SK-N-MC (cell line): Measurements from ENCODE around the gene CD19.
"Not testable (repeated sequence)": the region's sequence is repeated elsewhere in the genome, so short reads cannot be mapped to it uniquely, and the experiment has no call there.

Experiments used
- DNase-seq: peaks from one replicate; pipeline ENCODE4 v3.0.0-alpha.2; 2011; ENCODE audit warnings: low read depth, low spot score
- H3K27ac ChIP-seq: fragments of 200-600 bp; sonication (generic); 2 replicates; pipeline ENCODE4 v1.5.1; 2016; ENCODE audit warnings: mixed run types
- H3K36me3 ChIP-seq: fragments of 200-600 bp; sonication (generic); 2 replicates; pipeline ENCODE4 v1.6.1; 2017; ENCODE audit warnings: antibody characterized with exemption, low read length, mixed read lengths; ENCODE audit not compliant: insufficient read depth
- H3K4me3 ChIP-seq: fragments of 200-600 bp; sonication (generic); 2 replicates; pipeline ENCODE4 v1.5.1; 2016
- H3K9ac ChIP-seq: fragments of 200-600 bp; sonication (generic); 2 replicates; pipeline ENCODE4 v1.8.0; 2017; ENCODE audit warnings: mixed run types, mixed read lengths; ENCODE audit not compliant: insufficient read length
- H3K9me3 ChIP-seq: fragments of 200-600 bp; sonication (generic); 2 replicates; pipeline ENCODE4 v1.6.1; 2017; ENCODE audit warnings: low read depth, mild to moderate bottlenecking, antibody characterized with exemption, low read length, moderate library complexity, mixed read lengths
- EZH2 ChIP-seq: fragments of 200-600 bp; sonication (generic); IDR thresholded peaks from one replicate; pipeline ENCODE4 v1.6.1; 2017; ENCODE audit warnings: antibody characterized with exemption
- FOXP2 ChIP-seq: optimal IDR thresholded peaks from 2 replicates; pipeline ENCODE3; 2011; ENCODE audit warnings: mild to moderate bottlenecking, moderate library complexity; ENCODE audit not compliant: insufficient read depth; ENCODE audit errors: extremely low read length, control extremely low read depth
- POLR2AphosphoS5 ChIP-seq: IDR thresholded peaks from 2 replicates; pipeline ENCODE4 v1.6.1; 2012; ENCODE audit warnings: mild to moderate bottlenecking, low read depth, low read length, borderline replicate concordance

CD19 gene

DNA sequence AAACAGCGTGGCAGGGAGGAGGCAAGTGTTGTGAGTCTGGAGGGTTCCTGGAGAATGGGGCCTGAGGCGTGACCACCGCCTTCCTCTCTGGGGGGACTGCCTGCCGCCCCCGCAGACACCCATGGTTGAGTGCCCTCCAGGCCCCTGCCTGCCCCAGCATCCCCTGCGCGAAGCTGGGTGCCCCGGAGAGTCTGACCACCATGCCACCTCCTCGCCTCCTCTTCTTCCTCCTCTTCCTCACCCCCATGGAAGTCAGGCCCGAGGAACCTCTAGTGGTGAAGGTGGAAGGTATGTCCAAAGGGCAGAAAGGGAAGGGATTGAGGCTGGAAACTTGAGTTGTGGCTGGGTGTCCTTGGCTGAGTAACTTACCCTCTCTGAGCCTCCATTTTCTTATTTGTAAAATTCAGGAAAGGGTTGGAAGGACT is at the start of gene CD19:
Gene CD19 (plus strand): TSS at position 171 of the 425 bp plus-strand sequence. CDS start 30 bp downstream, at position 201.
- H3K36me3 ChIP-seq: no peaks in the 10 kb centered on the region
- H3K27ac ChIP-seq: peak within 1 kb of the TSS; percentile 54; the same call in 1 of the 2 replicates
- no peak for TF ChIP-seq POLR2AphosphoS5
- H3K4me3 ChIP-seq: no peak within 1 kb of the TSS
- peak within 1 kb of the TSS; percentile 49 for H3K9ac ChIP-seq
- DNase-seq: no peak
- no peaks in the 10 kb centered on the region for H3K9me3 ChIP-seq

DNA sequence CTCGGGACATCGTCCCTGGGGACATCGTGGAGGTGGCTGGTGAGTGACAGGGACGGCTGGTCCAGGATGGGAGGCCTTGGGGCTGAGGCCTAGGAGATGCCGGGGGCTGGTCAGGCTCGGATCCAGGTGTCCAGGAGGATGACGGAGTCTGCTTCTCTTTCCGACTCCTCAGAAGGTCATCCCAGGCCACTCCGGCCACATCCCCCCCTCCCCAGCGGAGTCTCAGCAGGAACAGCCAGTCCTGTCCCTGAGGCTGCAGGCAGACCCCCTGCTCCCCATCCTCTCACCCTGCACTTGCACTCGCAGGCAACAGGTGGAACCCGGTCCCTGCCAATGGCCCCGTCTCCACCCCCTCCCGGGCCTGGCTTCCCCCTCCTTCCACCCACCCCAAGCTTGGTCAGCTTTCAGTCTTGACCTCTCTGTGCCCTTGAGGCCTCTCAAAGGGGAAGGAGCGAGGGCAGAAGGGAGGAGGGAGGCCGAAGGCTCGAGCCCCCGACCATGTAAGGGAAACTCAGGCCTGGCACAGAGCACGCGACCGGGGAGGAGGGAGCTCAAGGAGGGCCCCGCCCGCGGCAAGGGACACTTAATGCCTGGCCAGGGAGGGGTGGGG is 49.1 kb upstream of the CD19 start:
- Histone ChIP-seq H3K27ac (no peak overlapping the region), H3K36me3 (no peaks in the 10 kb centered on the region)
- DNase-seq: no peak

DNA sequence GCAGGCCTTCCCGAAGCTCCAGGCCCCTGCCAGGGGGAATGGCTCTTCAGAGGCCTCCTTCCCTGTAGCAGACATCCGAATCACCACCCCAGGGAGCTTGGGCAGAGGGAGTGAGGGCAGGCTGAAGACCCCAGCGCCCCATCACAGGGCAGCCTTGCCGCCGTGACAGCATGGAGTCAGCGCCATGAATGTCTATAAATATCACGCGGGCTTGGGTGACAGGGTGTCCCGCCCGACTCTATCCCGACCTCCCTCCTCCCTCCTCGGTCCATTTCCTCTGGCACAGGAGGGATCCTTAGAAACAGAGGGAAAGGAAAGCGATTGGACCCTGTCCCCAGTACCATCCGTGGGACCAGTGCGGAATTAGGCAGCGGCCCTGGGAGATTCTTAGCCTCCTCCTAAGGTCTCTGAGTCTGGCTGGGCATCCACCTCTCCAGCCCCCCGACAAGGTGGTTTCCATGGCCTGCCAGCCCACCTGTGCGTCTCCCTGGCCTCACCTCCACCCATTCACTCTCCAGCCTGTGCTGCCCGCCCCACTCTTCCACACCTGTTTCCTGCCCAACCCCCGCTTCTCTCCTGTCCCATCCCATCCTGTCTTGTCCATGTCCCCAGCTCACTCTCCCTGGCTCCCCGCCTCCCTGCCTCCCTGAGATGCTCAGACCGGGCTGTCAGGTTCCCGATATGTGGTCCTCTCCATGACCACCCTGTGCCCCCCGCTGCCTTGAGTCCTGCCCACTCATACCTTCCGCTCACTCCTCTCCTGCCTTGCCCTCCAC is 48.4 kb upstream of the CD19 start:
- Histone ChIP-seq H3K36me3 (no peaks in the 10 kb centered on the region), H3K9me3 (no peaks in the 10 kb centered on the region), H3K27ac (no peak overlapping the region), H3K4me3 (no peak overlapping the region), H3K9ac (no peak overlapping the region)
- TF ChIP-seq FOXP2 (no peak), EZH2 (no peak), POLR2AphosphoS5 (no peak)
- no peak for DNase-seq

More for the DNA sequence above, 49.1 kb upstream of the CD19 start:
- TF ChIP-seq EZH2 (no peak), POLR2AphosphoS5 (no peak), FOXP2 (no peak)
- H3K9me3 ChIP-seq: no peaks in the 10 kb centered on the region
- H3K4me3 ChIP-seq: no peak overlapping the region
- no peak overlapping the region for H3K9ac ChIP-seq

DNA sequence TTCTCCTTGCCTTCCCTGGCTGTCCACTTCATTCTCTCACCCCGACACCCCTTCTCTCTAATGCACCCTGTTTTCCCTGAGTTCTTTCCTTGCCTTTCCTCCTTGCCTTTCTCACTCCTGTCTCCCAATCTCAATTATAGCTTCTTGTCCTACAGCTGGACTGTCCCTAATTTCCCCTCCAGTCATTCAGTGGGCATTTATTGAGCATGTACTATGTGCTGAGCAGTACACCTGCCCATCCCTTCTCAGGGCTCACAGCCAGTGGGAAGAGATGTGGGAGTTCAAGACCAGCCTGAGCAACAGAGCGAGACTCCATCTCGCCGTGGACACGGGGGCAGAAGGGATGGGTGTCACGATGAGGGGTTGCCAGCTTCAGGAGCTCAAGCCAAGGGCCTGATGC is 47.7 kb upstream of the CD19 start:
- TF ChIP-seq POLR2AphosphoS5 (no peak), FOXP2 (no peak), EZH2 (no peak)
- no peaks in the 10 kb centered on the region for H3K36me3 ChIP-seq
- no peak for DNase-seq
- no peak overlapping the region for H3K9ac ChIP-seq
- H3K9me3 ChIP-seq: no peaks in the 10 kb centered on the region
- no peak overlapping the region for H3K4me3 ChIP-seq
- no peak overlapping the region for H3K27ac ChIP-seq

DNA sequence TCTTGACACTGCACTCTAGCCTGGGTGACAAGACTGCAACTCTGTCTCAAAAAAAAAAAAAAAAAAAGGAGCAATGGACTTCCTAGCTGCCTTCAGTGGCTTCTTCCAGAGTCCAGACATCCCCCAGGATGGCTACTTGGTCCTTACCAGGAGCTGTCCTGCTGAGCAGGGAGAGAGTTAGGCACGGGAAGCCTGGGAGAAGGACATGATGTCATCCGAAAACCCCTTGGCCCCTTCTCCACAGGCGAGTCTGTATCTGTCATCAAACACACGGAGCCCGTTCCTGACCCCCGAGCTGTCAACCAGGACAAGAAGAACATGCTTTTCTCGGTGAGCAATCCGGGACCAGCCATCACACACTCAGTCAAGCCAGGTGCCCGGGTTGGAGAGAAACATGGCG is 44.8 kb upstream of the CD19 start:
- Histone ChIP-seq H3K9ac (no peak overlapping the region), H3K4me3 (no peak overlapping the region), H3K27ac (no peak overlapping the region), H3K9me3 (no peaks in the 10 kb centered on the region), H3K36me3 (no peaks in the 10 kb centered on the region)
- DNase-seq: no peak
- no peak for TF ChIP-seq FOXP2
- TF ChIP-seq EZH2: no peak
- TF ChIP-seq POLR2AphosphoS5: no peak

DNA sequence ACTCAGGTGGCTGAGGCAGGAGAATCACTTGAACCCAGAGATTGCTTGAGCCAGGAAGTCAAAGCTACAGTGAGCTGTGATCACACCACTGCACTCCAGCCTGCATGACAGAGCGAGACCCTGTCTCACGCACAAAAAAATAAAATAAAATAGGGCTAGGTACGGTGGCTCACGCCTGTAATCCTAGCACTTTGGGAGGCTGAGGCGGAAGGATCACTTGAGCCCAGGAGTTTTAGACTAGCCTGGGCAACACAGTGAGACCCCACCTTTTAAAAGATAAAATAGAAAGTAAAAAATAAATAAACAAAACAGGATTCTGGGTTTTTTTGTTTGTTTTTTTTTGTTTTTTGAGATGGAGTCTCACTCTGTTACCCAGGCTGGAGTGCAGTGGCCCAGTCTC is 41.4 kb upstream of the CD19 start:
- DNase-seq, H3K4me3 ChIP-seq, H3K36me3 ChIP-seq, H3K9ac ChIP-seq, H3K27ac ChIP-seq, H3K9me3 ChIP-seq: not testable (repeated sequence)

DNA sequence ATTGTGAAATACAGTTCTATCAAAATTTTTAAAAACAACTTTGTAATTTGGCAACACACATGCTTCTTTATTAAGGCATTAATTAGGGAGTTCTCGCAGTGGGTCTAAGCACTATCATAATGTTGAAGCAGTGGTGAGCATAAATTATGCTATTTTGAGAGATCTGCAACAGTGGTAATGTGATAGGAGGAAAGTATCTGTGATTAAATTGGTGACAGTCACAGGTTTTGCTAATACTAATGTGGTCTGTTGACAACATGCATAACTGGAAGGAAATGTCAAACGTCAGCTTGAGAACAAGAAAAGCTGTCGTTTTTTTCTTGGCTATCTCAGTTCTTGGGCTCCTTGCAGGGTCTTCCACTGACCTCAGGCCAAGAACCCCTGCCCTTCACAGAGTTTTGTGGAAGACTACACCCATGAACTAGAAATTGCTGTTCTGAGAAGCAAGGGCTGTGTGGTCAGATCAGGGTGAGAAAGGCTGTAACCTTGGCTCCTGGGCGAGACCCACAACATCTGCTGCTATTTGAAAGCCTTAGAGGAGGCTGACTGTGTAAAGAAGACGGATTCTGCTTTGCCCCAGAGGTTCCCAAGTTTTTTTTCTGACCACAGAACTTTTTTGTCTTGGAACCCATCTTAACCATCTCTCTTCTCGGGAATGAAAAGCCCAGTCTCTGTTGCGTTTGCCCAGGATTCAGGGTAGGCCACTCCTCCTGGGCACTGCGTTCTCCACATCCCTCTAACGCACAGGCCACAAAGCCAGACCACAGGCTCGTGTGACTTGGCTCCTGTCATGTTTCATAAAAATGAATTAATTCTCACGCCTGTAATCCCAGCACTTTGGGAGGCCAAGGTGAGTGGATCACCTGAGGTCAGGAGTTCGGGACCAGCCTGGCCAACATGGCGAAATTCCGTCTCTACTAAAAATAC is 39.5 kb upstream of the CD19 start:
- Histone ChIP-seq H3K27ac (no peak overlapping the region), H3K9ac (no peak overlapping the region), H3K4me3 (no peak overlapping the region), H3K36me3 (no peaks in the 10 kb centered on the region), H3K9me3 (no peaks in the 10 kb centered on the region)
- no peak for DNase-seq
- no peak for TF ChIP-seq FOXP2
- no peak for TF ChIP-seq EZH2
- TF ChIP-seq POLR2AphosphoS5: no peak

DNA sequence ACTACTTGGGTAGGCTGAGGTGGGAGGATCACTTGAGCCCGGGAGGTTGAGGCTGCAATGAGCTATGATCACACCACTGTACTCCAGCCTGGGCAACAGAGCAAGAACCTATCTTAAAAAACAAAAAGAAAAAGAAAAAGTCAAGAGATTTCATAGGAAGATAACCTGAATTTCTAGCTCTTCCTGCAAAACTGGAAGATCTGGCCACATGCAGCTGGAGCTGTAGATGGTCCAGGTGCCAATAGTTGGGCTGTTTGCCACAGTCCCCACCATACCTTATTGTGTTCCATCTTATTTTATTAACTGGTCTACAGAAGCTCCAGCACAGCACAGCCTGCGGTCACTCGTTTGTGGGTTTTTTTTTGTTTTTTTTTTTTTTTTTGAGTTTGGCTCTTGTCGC is 38.5 kb upstream of the CD19 start:
- H3K4me3 ChIP-seq: no peak overlapping the region
- H3K9ac ChIP-seq: no peak overlapping the region
- no peaks in the 10 kb centered on the region for H3K36me3 ChIP-seq
- no peak overlapping the region for H3K27ac ChIP-seq
- no peak for DNase-seq
- TF ChIP-seq POLR2AphosphoS5 (no peak), EZH2 (no peak), FOXP2 (no peak)
- no peaks in the 10 kb centered on the region for H3K9me3 ChIP-seq
